HCT116 (cell line): Measurements from ENCODE around the gene CGB1. TPM values are rescaled to one million over a fixed set of nuclear protein-coding genes. Genes with fewer than 3 reads are reported as not detected.
A peak's percentile ranks its signal among the peaks of the same experiment; 100 is the strongest.

Experiments
- ATAC-seq: fragments of 200-7000 bp; cut with Tn5 transposase; 2 replicates; pipeline ENCODE4 v1.9.1; 2020; ENCODE audit warnings: mild to moderate bottlenecking, moderate library complexity
- BruUV-seq: library from RNA; stranded (reverse); fragments of 400-500 nt; replicated peaks from 2 replicates; lab custom pipeline; 2021; lab: Mats Ljungman, UMichigan
- CTCF ChIA-PET: fragments of 300-600 bp; sonication (Branson Sonifier 250); formaldehyde crosslinking; loops from one replicate; lab custom pipeline; 2021; ENCODE audit warnings: antibody characterized with exemption; lab: Charles Lee
- POLR2A ChIA-PET: fragments of 300-600, 350-600 bp; sonication (Branson Sonifier 250); formaldehyde crosslinking; loops from one replicate; lab custom pipeline; 2021; ENCODE audit warnings: antibody characterized with exemption; lab: Charles Lee
- RAD21 ChIA-PET, 2 experiments: fragments of 300-600 bp; sonication (Branson Sonifier 250); formaldehyde crosslinking; loops; one replicate each; lab custom pipeline; 2023; ENCODE audit warnings: low total read pairs in 2 of 2; ENCODE audit not compliant: uncharacterized antibody in 2 of 2, unreplicated experiment in 2 of 2, low non-redundant PET in 1 of 2; lab: Charles Lee
- DNase-seq: peaks from one replicate; pipeline ENCODE4 v3.0.0-alpha.2; 2010; ENCODE audit warnings: low read depth, low spot score
- H2AFZ ChIP-seq: fragments of 200-600 bp; shearing (Covaris generic), sonication (generic); 2 replicates; pipeline ENCODE4 v1.6.1; 2017; ENCODE audit warnings: low read depth, mixed run types, mixed read lengths, antibody characterized with exemption, low read length; ENCODE audit not compliant: poor library complexity, severe bottlenecking
- H3K27ac ChIP-seq: 2 replicates; pipeline ENCODE4 v1.5.1; 2012; ENCODE audit warnings: low read depth, low read length
- H3K27me3 ChIP-seq: fragments of 200-600 bp; sonication (generic); 2 replicates; pipeline ENCODE4 v1.6.1; 2016; ENCODE audit warnings: mixed run types, low read length, mixed read lengths; ENCODE audit not compliant: insufficient read depth
- H3K36me3 ChIP-seq, 2 experiments: fragments of 200-500 bp in 1 of 2; fragments of 200-600 bp in 1 of 2; sonication (Bioruptor generic) in 1 of 2; sonication (generic) in 1 of 2; 2 replicates each; pipeline versions ENCODE4 v1.5.1 to v1.6.1; 2014 to 2016; ENCODE audit warnings: low read length in 2 of 2, inconsistent platforms in 1 of 2, mixed read lengths in 1 of 2, mixed run types in 1 of 2; ENCODE audit not compliant: insufficient read depth in 2 of 2, control insufficient read depth in 1 of 2
- H3K4me1 ChIP-seq, 2 experiments: fragments of 200-600 bp in 1 of 2; sonication (generic) in 1 of 2; 2 replicates each; pipeline versions ENCODE4 v1.5.1 to v1.6.1; 2012 to 2017; ENCODE audit warnings: low read length in 2 of 2, inconsistent platforms in 1 of 2, mild to moderate bottlenecking in 1 of 2, mixed read lengths in 1 of 2, mixed run types in 1 of 2, moderate library complexity in 1 of 2; ENCODE audit not compliant: insufficient read depth in 2 of 2, control insufficient read depth in 1 of 2
- H3K4me2 ChIP-seq: fragments of 200-600 bp; sonication (generic); 2 replicates; pipeline ENCODE4 v1.6.1; 2017; ENCODE audit warnings: mixed run types, low read length, mixed read lengths
- H3K4me3 ChIP-seq, 2 experiments: fragments of 200-600 bp in 1 of 2; sonication (generic) in 1 of 2; replicated peaks in 1 of 2; 2 replicates each; pipeline ENCODE4 v1.5.1; 2011 to 2016; ENCODE audit warnings: low read length in 2 of 2, control low read depth in 1 of 2, low read depth in 1 of 2, mild to moderate bottlenecking in 1 of 2, mixed read lengths in 1 of 2, mixed run types in 1 of 2
- H3K79me2 ChIP-seq: fragments of 200-600 bp; sonication (generic); 2 replicates; pipeline ENCODE4 v1.6.1; 2017; ENCODE audit warnings: mild to moderate bottlenecking, mixed run types, low read length, moderate library complexity, mixed read lengths; ENCODE audit not compliant: insufficient read depth
- H3K9ac ChIP-seq: fragments of 200-600 bp; sonication (generic); 2 replicates; pipeline ENCODE4 v1.6.1; 2016; ENCODE audit warnings: low read length, mixed read lengths
- H3K9me2 ChIP-seq: fragments of 200-600 bp; sonication (generic), shearing (Covaris generic); 2 replicates; pipeline ENCODE4 v1.6.1; 2017; ENCODE audit warnings: mixed run types, mild to moderate bottlenecking, moderate library complexity; ENCODE audit not compliant: insufficient read depth
- H3K9me3 ChIP-seq, 2 experiments: fragments of 200-500 bp in 1 of 2; fragments of 200-600 bp in 1 of 2; sonication (Bioruptor generic) in 1 of 2; sonication (generic) in 1 of 2; 2 replicates each; pipeline ENCODE4 v1.6.1; 2014 to 2017; ENCODE audit warnings: low read length in 2 of 2, mixed read lengths in 2 of 2, inconsistent platforms in 1 of 2, low read depth in 1 of 2, mild to moderate bottlenecking in 1 of 2, mixed run types in 1 of 2, moderate library complexity in 1 of 2; ENCODE audit not compliant: control insufficient read depth in 1 of 2, insufficient read depth in 1 of 2
- H4K20me1 ChIP-seq: fragments of 200-600 bp; sonication (generic), shearing (Covaris generic); 2 replicates; pipeline ENCODE4 v1.6.1; 2017; ENCODE audit warnings: mixed run types, mild to moderate bottlenecking, moderate library complexity; ENCODE audit not compliant: insufficient read depth
- CBX3 ChIP-seq: IDR thresholded peaks from 2 replicates; pipeline ENCODE4 v1.6.1; 2012; ENCODE audit warnings: low read depth
- EGR1 ChIP-seq: IDR thresholded peaks from 2 replicates; pipeline ENCODE4 v1.6.1; 2012; ENCODE audit warnings: low read depth
- EZH2 ChIP-seq: fragments of 200-600 bp; sonication (generic); IDR thresholded peaks from 2 replicates; pipeline ENCODE4 v1.6.1; 2017; ENCODE audit warnings: antibody characterized with exemption, mixed run types
- FOSL1 ChIP-seq: IDR thresholded peaks from 2 replicates; pipeline ENCODE4 v1.6.1; 2012; ENCODE audit warnings: low read depth
- POLR2AphosphoS5 ChIP-seq: IDR thresholded peaks from 2 replicates; pipeline ENCODE4 v1.6.1; 2011; ENCODE audit warnings: mild to moderate bottlenecking, low read depth, low read length, moderate library complexity
- SIN3A ChIP-seq: IDR thresholded peaks from 2 replicates; pipeline ENCODE4 v1.6.1; 2012; ENCODE audit warnings: low read depth
- SP1 ChIP-seq: IDR thresholded peaks from 2 replicates; pipeline ENCODE4 v1.6.1; 2012; ENCODE audit warnings: low read depth
- SRF ChIP-seq: IDR thresholded peaks from 2 replicates; pipeline ENCODE4 v1.6.1; 2012; ENCODE audit warnings: low read depth
- ZBTB33 ChIP-seq: IDR thresholded peaks from 2 replicates; pipeline ENCODE4 v1.6.1; 2011; ENCODE audit warnings: mild to moderate bottlenecking, low read length, moderate library complexity; ENCODE audit not compliant: insufficient replicate concordance; ENCODE audit errors: extremely low read depth
- intact Hi-C: fragments of 100-400 bp; cut with micrococcal nuclease; formaldehyde crosslinking; loops from 2 replicates; pipeline ENCODE4 v1.10.0; 2022
- total RNA-seq: library from RNA; stranded (reverse); gene quantifications from one replicate; pipeline ENCODE4 v1.2.1, GENCODE V29; 2021; ENCODE audit not compliant: unreplicated experiment
- TF ChIP-seq, protein P1 (sequence below): IDR thresholded peaks from 2 replicates; pipeline ENCODE4 v1.6.1; 2012

The CGB1 gene
- total RNA-seq, 1 experiment from 2014 or later: 0.76 TPM

GRCh38 chr19:49061445-49061844 lies 24.8 kb upstream of the CGB1 start:
- H4K20me1 ChIP-seq: no peaks in the 10 kb centered on the region
- no peaks in the 10 kb centered on the region for H3K9me2 ChIP-seq
- H3K4me3 ChIP-seq: no peak overlapping the region
- no peaks in the 10 kb centered on the region for H3K36me3 ChIP-seq
- intact Hi-C loops: no loop called here
- H3K9ac ChIP-seq: no peak overlapping the region
- CTCF ChIA-PET: interaction anchor here (1.5 kb wide), 1 partner anchor 13 kb away, joined by 6 read pairs; no protein-coding TSS in a partner anchor
- H3K27me3 ChIP-seq: no peaks in the 10 kb centered on the region
- DNase-seq: no peak
- no peaks in the 10 kb centered on the region for H3K9me3 ChIP-seq
- H3K4me2 ChIP-seq: no peak overlapping the region
- H3K4me1 ChIP-seq: peaks cover 36 to 88% of the 10 kb centered on the region in 2 experiments
- TF ChIP-seq EZH2: no peak
- TF ChIP-seq ZBTB33: no peak
- no peak for TF ChIP-seq POLR2AphosphoS5
- TF ChIP-seq CBX3: no peak
- no peak overlapping the region for H2AFZ ChIP-seq
- H3K79me2 ChIP-seq: no peaks in the 10 kb centered on the region; the same call in 1 of the 2 replicates
- no peak overlapping the region for H3K27ac ChIP-seq
- RAD21 ChIA-PET: no interaction called here
- no TSS peak for BruUV-seq
- POLR2A ChIA-PET: no interaction called here
- ATAC-seq: no peak

DNA sequence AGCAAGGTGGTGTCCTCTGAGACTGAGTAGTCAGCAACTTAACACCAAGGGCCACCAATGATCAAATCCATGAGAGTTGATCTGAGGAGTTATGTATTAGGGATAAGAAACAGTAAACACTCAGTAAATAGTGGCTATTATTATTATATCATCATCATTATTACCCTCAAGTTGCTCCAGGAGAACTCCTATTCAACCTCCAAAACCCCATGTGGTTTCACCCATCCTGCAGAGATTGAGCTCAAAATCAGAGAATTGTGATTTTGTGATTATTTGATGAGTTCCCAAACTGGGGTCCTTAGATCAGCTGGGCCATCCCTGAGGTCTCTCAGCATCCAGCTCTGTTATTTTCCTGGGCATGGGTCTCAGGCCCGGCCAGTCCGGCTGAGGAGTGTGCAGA lies 24.3 kb upstream of the CGB1 start:
- Histone ChIP-seq H3K4me2 (peak overlapping the region; percentile 47), H3K79me2 (no peaks in the 10 kb centered on the region; the same call in 1 of the 2 replicates), H4K20me1 (no peaks in the 10 kb centered on the region), H3K4me1 (peaks cover 36 to 86% of the 10 kb centered on the region in 2 experiments), H3K9ac (peak overlapping the region; percentile 14; the same call in 1 of the 2 replicates), H3K36me3 (no peaks in the 10 kb centered on the region), H3K9me2 (no peaks in the 10 kb centered on the region), H3K9me3 (no peaks in the 10 kb centered on the region), H3K27me3 (no peaks in the 10 kb centered on the region), H2AFZ (no peak overlapping the region), H3K27ac (no peak overlapping the region), H3K4me3 (no peak overlapping the region)
- TF ChIP-seq SRF: no peak
- TF ChIP-seq SP1: no peak
- TF ChIP-seq FOSL1: no peak
- TF ChIP-seq SIN3A: no peak
- TF ChIP-seq EGR1: no peak
- TF ChIP-seq, protein P1, sequence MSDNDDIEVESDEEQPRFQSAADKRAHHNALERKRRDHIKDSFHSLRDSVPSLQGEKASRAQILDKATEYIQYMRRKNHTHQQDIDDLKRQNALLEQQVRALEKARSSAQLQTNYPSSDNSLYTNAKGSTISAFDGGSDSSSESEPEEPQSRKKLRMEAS: no peak
- intact Hi-C loops: no loop called here
- ChIA-PET CTCF (interaction anchor here (1.0 to 1.5 kb wide), 2 partner anchors 13 to 30 kb away, joined by 3 to 6 read pairs; no protein-coding TSS in a partner anchor), POLR2A (interaction anchor here (0.5 kb wide), 1 partner anchor 67 kb away, joined by 4 read pairs; the partner anchor contains the start of gene RUVBL2), RAD21 (no interaction called here)
- no peak for DNase-seq
- ATAC-seq: no peak
- BruUV-seq: no TSS peak
